ENCODE data around the gene PDE4B.

- TF ChIP-seq SPI1 (IDR thresholded peaks at IDR 0.05; ENCODE audit: low read depth, low read length), result no peak
- no peak for TF ChIP-seq POLR2AphosphoS5 (IDR thresholded peaks at IDR 0.05; ENCODE audit: low read depth, low read length)
- TF ChIP-seq POLR2A (IDR thresholded peaks at IDR 0.05; ENCODE audit: low read depth, low read length), result no peak
- TF ChIP-seq TAF1 (IDR thresholded peaks at IDR 0.05; ENCODE audit: low read depth, low read length), result no peak
- no peak for TF ChIP-seq POU2F2 (IDR thresholded peaks at IDR 0.05; ENCODE audit: low read depth, low read length)
- no peak for TF ChIP-seq PAX5 (IDR thresholded peaks at IDR 0.05; ENCODE audit: insufficient read depth, low read length, severe bottlenecking)
Observed at GRCh38 chr1:66022904-66023620, 230.4 kb downstream of the PDE4B start.
